Endothelial cell of hepatic sinusoid (primary cell): Measurements from ENCODE around the gene TFDP3.

Experiments used
- in situ Hi-C: cut with HindIII; loops from 2 replicates; pipeline ENCODE4 v1.10.0; 2017; ENCODE audit warnings: low sequenced_read_pairs

Gene TFDP3

GRCh38 chrX:133218329-133218728, at the start of gene TFDP3:
Gene TFDP3, minus strand, starts transcription at chrX:133218354. Its CDS starts 95 bp downstream, at chrX:133218259.
- in situ Hi-C loops = no loop called here

- in situ Hi-C loops = no loop called here
These were observed 49.5 kb upstream of the TFDP3 start for GRCh38 chrX:133267621-133268020.

GRCh38 chrX:133265331-133265730, 47.2 kb upstream of the TFDP3 start:
- in situ Hi-C loops = no loop called here

GRCh38 chrX:133258481-133258880, 40.3 kb upstream of the TFDP3 start:
- in situ Hi-C loops = no loop called here

- in situ Hi-C loops = no loop called here
These were observed 36.5 kb upstream of the TFDP3 start for GRCh38 chrX:133254666-133255065.

- in situ Hi-C loops = no loop called here
These were observed 33.0 kb upstream of the TFDP3 start for GRCh38 chrX:133251204-133251603.

- in situ Hi-C loops = no loop called here
These were observed 32.3 kb upstream of the TFDP3 start for GRCh38 chrX:133250184-133251100.

- in situ Hi-C loops = no loop called here
These were observed 31.3 kb upstream of the TFDP3 start for GRCh38 chrX:133249266-133250058.

GRCh38 chrX:133248177-133248576, 30.0 kb upstream of the TFDP3 start:
- in situ Hi-C loops = no loop called here

- in situ Hi-C loops = no loop called here
These were observed 28.8 kb upstream of the TFDP3 start for GRCh38 chrX:133246921-133247320.

- in situ Hi-C loops = no loop called here
These were observed 17.7 kb upstream of the TFDP3 start for GRCh38 chrX:133235830-133236229.

GRCh38 chrX:133232331-133232730, 14.2 kb upstream of the TFDP3 start:
- in situ Hi-C loops = no loop called here

- in situ Hi-C loops = no loop called here
These were observed 11.2 kb upstream of the TFDP3 start for GRCh38 chrX:133229361-133229760.

GRCh38 chrX:133215747-133216146, 2.4 kb downstream of the TFDP3 start:
- in situ Hi-C loops = no loop called here

- in situ Hi-C loops = no loop called here
These were observed 3.1 kb downstream of the TFDP3 start for GRCh38 chrX:133215017-133215416.

GRCh38 chrX:133214301-133214700, 3.9 kb downstream of the TFDP3 start:
- in situ Hi-C loops = no loop called here

GRCh38 chrX:133213117-133213516, 5.0 kb downstream of the TFDP3 start:
- in situ Hi-C loops = no loop called here

GRCh38 chrX:133207751-133208150, 10.4 kb downstream of the TFDP3 start:
- in situ Hi-C loops = no loop called here

GRCh38 chrX:133191739-133192039, 26.5 kb downstream of the TFDP3 start:
- in situ Hi-C loops = no loop called here

GRCh38 chrX:133190877-133191738, 27.0 kb downstream of the TFDP3 start:
- in situ Hi-C loops = no loop called here

GRCh38 chrX:133189195-133189594, 29.0 kb downstream of the TFDP3 start:
- in situ Hi-C loops = no loop called here
